Body of pancreas (tissue), 4 donors: ENCODE measurements around the gene SYCN.

Experiments
- CTCF ChIP-seq, 7 experiments: fragments of 450-650 bp in 4 of 7; fragments of 200-600 bp in 3 of 7; sonication (generic) in 3 of 7; IDR thresholded peaks; one replicate each; pipeline ENCODE4 v1.5.1; 2016 to 2019; ENCODE audit warnings: antibody characterized with exemption in 7 of 7
- POLR2A ChIP-seq, 3 donors: fragments of 450-650 bp; IDR thresholded peaks; one replicate each; pipeline ENCODE4 v1.6.1; 2016; ENCODE audit warnings: antibody characterized with exemption in 3 of 3, mild to moderate bottlenecking in 2 of 3

- TF ChIP-seq CTCF (IDR thresholded peaks at IDR 0.05): no peak
- peak in 1 of 3 donors; percentile 6 for TF ChIP-seq POLR2A (IDR thresholded peaks at IDR 0.05)
Observed at GRCh38 chr19:39208175-39208795, 4.2 kb upstream of the SYCN start.
